HG03565 (cell line): Measurements from ENCODE around the gene PTPRN2.

Experiments used
- ATAC-seq: cut with Tn5 transposase; IDR thresholded peaks from one replicate; pipeline ENCODE4 v1.9.1; 2021; ENCODE audit warnings: mild to moderate bottlenecking, moderate library complexity; ENCODE audit not compliant: unreplicated experiment

PTPRN2 gene

DNA sequence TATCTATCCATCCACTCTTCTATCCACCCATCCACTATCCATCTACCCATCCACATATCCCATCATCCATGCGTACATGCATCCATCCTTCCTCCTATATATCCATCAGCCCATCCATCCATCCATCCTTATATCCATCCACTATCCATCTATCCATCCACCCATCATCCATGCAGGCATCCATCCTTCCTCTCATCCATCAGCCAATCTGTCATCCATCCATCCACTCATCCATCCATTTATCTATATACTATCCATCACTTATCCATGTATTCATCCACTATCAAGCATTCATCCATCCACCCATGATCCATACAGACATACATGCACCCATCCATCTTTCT lies 765.0 kb downstream of the PTPRN2 start:
- no peak for ATAC-seq

DNA sequence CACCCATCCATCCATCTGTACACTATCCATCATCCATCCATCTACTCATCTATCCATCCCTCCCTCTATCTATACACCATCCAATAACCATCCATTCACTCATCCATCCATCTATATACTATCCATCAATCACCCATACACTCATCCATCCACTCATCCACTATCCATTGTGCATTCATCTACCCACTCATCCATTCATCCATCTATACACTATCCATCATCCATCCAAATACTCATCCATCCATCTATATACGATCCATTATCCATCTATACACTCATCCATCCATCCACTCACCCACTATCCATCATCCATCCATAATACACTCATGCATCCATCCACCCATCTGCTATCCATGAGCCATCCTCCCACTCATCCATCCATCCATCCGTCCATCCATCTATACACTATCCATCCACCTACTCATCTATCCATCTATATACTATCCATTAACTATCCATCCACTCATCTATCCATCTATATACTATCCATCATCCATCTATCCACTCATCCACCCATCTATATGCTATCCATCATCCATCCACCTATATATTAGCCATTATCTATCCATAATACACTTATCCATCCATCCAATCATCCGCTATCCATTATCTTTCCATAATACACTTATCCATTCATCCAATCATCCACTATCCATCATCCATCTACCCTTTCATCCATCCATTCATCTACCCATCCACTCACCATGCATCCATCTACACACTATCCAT lies 765.5 kb downstream of the PTPRN2 start:
- ATAC-seq = no peak

DNA sequence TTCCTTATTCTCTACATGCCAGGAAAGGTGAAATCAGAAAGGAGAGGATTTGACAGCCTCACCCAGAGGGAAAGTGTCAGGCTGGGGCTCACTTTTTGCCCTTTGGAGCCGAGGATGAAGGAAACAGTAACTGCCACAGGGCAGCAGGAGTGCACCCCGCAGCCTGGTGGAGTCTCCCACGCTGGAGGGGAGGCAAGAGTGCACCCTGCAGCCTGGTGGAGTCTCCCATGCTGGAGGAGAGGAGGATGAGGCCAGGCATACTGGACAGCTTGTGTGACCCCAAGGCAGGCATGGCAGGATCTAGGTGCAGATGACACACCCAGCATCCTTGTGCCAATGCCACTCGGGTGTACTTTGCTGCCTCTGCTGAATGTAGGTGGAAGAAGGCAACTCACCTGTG lies 766.8 kb downstream of the PTPRN2 start:
- ATAC-seq = no peak

DNA sequence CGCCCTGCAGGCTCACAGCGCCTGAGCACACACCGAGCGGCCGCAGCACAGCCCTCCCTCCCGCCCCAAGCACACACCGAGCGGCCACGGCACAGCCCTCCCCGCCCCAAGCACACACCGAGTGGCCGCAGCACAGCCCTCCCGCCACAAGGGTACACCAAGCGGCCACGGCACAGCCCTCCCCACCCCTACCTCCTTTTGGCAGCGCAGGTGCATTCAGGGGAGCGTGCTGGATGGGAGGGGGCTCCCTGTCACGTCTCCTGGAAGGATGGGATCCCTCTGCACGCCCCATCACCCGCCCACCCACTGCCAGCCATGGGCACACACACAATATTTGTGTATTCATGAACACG lies 768.2 kb downstream of the PTPRN2 start:
- no peak for ATAC-seq

DNA sequence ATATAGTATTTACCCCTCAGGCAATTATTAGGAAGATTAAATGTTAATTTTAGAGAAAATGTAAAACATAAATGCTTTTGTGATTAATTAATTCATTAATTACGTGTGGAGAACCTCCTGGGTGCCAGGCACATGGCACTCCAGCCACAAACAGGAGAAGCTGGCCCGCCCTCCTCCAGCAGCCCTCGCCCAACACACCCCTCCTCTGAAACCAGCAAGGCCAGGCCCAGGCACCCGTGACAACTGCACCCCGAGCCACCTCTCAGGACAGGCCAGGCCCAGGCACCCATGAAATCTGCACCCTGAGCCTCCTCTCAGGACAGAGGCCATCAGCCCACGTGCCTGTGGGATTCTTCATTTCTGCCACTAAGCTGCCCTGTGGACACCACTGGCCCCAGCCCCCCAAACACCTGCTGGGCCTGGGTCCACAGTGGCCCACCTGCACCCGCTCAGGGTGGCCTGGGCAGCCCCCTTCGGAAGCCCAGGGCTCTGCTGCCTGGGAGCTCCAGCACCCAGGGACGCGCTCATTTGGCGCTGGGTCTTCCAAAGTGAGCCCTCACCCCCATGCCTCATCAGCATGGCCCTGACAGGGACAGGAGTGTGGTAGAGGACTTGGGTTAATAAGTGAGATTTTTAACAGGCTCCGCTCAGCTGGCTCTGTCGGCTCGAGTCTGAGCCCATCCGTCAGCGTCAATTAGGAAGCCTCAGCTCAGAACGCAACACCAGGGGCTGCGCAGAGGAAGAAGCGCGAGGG lies 768.7 kb downstream of the PTPRN2 start:
- no peak for ATAC-seq

DNA sequence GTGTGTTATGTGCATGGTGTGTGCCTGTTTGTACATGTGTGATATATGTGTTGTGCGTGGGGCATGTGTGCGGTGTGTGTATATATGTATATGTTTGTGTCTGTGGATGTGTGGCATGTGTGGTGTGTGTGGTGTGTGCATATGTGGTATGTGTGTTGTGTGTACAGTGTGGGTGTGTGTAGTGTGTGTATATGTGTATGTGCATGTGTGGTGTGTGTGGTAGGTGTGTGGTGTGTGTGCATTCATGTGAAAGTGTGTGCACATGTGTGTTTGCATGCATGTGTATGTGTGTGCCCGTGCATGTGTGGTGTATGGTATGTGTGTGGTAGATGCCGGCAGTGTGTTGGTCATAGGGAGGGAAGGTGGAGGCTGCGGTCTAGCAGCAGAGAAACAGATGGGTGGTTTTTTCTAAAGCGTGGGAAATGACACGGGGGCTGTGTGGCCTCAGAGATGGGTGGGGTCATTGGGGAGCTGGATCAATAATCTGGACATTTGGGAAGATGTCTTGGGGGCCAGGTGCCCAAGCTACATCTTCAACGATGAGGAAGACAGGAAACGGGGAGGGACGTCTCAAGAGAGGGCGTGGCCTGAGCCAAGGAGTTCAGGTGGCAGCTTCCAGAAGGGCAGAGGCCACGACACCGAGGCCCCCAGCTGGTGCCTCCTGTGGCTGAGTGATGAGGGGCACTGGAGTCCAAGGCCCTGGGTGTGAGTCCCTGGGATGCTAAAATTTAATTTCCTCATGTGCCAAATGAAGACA lies 769.5 kb downstream of the PTPRN2 start:
- ATAC-seq = no peak

DNA sequence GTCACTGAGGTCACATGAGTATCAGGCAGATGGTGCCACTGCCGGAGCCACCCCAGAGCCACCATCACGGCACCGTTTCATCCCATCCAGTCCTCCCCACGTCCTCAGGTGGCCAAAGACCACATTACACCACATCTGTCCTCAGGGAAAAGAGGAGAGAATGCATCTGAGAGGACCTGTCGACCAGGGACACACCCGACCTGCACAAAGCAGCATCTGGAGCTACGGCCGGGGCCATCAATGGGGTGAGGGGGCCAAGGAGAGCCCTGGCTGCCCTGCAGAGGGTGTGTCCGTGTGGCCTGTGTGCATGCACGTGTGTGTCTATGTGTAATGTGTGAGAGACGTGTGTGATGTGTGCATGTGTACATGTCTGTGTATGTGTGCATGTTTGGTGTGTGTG lies 770.2 kb downstream of the PTPRN2 start:
- ATAC-seq = no peak

DNA sequence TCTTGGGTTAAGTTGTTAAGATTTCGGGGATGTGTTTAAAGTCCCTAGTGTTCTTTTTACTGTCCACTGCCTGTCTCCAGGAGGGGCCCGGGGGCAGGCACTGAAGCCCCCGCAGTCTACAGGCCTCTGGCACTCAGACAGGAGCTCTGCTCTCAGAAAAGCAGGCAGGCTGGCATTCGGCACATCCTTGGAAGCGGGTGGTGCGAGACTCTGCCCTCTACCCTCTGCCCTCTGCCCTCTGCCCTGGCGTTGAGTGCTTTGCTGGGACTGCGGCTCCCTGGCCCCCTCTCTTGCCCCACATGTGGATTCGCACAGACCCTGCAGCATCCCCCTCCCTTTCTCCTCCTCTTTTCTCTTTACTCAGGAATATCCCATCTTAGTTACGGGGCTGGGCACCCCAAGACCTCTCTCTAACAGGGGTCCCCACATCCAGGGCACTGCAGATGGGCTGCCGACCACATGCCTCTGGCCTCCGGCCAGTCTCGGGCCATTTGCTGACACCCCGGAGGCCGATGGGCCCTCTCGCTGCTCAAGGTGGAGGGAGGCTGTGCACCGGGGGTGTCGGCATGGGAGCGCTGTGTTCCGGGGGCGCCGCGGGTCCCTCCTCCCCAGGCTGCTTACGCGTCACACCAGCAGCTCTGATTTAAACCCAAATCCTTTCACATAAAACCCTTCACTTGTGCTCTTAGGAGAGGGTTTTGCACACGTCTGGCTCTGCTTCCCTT lies 770.9 kb downstream of the PTPRN2 start:
- ATAC-seq = no peak

DNA sequence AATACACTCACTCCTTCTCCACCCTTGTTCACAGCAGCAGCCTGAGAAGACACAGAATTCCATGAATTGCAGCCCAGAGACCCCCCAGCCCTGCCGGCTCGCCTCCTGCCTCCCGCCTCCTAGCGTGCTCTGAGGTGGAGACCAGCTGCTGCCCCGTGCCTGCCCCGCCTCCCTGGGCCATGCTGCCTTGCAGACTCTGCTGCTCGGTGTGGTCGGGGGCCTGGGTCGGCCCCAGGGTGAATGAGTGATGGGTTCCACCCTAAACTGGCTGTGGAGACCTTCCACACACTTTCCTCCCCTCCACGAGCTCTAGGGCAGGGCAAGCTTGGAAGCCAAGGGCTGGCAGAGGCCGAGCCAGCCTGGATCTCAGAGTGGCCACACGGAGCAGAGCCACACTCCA lies 771.5 kb downstream of the PTPRN2 start:
- ATAC-seq = no peak

DNA sequence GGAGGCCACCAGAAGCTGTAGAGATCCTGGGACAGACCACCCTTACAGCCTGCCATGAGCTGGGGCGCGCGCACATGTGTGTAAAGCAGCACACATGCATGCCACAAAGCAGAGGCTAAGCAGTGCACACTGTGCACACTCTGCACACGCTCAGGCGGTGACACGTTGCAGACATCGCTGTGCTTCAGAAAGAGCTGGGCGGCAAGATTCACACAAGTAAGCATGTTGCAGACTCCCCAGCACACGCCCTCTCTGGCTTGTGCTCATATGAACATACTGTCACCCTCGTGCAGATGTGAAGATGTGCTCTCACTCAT lies 772.0 kb downstream of the PTPRN2 start:
- ATAC-seq = no peak

DNA sequence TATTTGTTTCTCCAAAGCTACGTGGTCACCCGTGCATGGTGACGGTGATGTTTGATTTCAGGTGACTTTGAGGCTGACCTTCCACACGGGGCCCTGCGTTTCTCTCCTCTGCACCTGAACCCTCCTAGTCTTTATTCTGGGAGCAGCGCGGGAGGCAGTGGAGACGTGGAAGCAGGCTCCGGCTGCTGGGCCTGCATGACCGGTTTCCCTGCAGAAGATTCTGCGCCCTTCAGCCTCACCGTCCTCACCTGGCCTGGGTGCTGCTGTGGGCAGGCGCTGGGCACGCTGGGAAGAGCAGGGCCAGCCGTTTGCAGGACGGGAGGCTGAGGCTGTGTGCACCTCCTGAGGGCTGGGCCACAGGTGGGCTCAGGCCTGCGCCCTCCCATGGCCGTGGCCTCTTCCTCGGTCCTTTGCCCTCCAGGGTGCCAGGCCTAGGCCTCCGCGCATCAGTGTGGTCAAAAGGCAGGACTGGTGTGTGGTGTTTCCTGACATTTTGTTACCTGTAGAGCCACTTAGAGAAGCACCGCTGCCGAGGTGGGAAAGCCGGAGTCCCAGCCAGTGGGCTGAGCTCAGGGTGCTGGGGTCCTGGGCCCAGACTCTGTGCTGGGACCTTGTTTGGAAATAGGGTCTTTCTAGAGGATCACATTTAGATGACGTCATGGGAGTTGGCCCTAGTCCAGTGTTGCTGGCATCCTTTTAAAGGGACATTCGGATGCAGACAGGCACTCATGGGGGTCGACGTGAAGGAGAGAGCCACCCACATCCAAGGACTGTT lies 772.5 kb downstream of the PTPRN2 start:
- no peak for ATAC-seq

DNA sequence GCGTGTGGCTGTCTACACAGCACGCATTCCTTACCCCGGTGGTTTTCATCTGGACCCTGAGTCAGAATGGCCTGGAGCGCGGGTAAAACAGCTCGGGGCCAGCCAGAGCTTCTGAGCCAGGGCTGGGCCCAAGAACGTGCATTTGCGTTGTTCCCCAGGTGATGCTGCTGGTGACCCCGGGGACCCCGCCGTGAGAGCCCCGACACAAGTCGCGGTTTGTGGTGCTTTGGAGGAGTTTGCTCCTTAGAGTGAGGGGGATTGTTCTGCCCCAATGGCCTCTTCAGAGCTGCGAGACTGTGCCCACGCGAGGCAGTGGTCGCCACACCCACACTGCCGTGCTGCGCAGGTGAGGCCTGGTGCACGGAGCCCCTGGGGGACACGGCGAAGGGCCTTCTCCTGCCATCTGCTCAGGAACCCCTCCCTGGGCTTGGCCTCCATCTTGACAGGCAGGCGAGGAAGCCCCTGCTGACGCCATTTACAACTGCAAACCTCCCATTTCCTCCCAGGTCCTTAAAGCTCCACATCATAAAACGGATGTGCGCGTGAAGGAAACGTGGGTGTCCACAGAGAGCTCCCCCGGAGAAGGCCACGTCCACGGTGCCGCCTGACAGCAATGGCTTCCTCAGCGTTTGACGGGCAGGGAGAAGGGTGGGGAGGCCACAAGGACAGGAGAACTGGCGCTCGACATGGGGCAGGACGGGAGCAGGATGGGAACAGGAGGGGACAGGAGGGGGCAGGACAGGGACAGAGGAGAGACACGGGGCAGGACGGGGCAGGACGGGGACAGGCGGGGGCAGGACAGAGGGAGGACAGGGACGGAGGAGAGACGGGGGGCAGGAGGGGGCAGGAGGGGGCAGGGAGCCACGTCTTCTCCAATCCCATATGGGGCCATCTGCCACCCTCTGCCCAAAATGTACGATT lies 773.6 kb downstream of the PTPRN2 start:
- ATAC-seq = no peak

DNA sequence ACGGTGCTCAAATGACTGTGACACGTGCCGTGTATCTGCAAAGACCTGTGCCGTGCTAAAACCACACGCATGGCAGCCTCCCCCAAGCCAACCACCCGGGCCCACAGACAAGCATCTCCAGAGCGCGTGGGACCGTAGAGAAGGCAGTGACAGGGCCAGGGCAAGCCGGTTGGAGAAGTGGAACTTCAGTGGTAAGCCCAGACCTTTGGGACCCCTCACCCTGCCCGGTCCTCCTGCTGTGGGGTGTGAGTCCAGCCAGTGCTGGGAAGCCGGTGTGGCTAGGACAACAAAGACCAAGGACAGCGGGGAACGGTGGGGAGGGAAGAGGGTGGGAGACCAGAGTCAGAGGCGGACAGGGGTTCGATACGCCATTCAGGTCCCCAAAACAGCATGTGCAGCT lies 774.6 kb downstream of the PTPRN2 start:
- ATAC-seq = no peak

DNA sequence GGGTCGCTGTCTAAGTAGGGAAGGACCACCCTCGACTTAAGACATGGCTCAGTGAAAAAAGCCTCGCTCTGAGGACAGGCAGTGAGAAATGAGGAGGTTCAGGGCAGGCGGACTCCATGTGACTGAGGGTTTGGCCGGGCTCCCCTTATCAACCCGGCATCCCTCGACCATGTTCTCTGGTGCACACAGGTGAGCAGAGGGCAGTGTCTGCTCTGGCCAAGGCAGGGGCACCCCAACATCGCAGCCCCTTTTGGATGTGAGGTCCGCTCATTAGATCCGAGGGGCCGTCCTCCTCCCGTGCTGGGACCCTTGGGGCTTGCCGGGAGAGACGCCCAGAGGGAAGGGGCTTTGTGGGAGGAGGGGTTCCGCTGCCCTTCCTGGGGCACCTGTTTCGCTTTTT lies 775.7 kb downstream of the PTPRN2 start:
- ATAC-seq = no peak

DNA sequence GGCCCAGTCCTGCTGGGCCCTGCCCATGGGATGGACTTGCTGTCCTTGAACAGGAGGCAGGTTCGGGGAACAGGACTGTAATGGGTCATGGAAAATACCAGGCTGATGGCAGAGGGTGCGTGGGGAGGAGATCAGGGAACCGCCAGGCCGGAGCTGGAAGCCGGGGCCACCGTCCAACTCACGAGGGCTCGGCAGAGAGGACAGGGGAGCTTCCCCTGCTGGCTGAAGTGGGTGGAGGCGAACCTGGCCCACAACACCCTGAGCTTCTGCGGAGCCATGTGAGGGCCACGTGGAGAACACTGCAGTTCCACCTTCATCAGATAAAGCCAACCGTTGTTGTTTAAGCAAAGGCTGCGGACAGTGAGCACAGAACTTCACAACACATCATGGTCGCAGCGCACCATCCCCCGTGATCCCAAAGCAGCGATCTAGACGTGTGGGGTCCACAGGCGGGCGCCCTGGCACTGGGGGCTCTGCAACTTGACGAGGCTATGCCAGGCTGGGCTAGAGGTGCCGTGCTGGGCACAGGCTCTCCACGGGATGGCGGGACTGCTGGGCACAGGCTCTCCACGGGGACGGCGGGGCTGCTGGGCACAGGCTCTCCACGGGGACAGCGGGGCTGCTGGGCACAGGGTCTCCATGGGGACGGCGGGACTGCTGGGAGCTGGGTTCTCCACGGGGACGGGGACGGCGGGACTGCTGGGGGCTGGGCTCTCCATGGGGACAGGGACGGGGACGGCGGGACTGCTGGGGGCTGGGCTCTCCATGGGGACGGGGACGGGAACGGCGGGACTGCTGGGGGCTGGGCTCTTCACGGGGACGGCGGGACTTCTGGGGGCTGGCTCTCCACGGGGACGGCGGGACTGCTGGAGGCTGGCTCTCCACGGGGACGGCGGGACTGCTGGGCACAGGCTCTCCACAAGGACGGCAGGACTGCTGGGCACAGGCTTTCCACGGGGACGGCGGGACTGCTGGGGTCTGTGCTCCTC lies 777.5 kb downstream of the PTPRN2 start:
- ATAC-seq = no peak

DNA sequence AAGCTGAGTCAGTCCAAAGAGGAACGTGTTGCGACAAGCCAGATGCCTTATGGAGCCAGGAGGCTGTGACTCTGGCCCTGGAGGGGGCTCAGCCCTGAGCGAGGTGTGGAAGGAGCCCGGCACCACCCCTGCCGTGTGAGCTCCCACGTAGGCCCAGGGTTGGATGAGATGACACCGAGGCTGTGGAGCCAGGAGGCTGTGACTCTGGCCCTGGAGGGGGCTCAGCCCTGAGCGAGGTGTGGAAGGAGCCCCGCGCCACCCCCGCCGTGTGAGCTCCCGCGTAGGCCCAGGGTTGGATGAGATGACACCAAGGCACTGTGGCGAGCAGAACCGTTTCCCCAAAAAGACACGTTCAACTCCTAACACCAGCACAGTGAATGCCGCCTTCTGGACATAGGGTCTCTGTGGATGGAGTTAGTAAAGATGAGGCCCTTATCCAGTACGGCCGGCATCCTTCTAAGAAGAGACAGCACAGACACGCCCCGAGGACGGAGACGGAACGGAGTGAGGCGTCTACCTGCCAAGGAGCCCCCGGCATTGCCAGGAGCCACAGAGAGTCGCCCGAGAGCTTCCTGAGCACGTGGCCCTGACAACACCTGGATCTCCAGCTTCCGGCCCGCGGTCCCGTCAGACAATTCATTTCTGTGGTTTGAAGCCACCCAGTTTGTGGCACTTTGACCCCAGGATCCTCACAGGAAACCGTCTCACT lies 778.3 kb downstream of the PTPRN2 start:
- no peak for ATAC-seq

DNA sequence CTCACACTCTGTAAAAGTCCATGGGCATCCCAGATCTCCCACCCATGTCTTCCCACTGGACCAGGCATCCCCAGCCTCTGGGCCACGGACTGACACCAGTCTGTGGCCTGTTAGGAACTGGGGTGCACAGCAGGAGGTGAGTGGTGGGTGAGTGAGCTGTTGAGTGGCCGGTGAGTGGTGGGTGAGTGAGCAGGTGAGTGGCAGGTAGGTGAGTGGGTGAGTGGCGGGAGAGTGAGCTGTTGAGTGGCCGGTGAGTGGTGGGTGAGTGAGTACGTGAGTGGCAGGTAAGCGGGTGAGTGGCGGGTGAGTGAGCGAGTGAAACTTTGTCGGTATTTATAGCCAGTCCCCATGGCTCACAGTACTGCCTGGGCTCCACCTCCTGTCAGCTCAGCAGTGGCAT lies 779.6 kb downstream of the PTPRN2 start:
- ATAC-seq = no peak

DNA sequence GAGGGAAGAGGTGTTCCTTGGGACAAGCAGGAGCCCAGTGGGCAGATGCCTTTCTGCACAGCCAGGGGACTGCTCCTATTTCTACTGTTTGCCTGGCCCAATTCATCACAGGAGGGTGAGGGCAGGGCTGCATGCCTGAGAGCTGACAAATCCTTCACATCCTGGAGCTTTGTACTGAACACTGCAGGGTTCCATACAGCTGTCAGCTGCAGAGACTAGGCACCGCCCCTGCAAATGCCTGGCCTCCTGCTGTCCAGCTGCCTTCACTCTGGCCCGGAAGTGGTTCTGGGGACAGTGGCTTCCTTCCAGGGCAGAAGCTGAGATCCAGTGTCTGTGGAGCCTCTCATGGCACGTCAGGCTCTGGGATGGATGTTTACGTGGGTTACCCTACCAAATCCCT lies 780.1 kb downstream of the PTPRN2 start:
- ATAC-seq = no peak
